Smooth muscle cell of trachea (primary cell): ENCODE results near the gene GMFB. TPM values are rescaled to one million over a fixed set of nuclear protein-coding genes. Genes with fewer than 3 reads are reported as not detected.

ENCODE experiments used
- total RNA-seq: library from RNA; depleted of rRNA; stranded (reverse); fragments of >200 nt; gene quantifications from 2 replicates; pipeline ENCODE4 v1.2.1, GENCODE V29; 2014

The GMFB gene
- total RNA-seq = 95.9 and 153 TPM in 2 replicates

GRCh38 chr14:54488646-54489317 is at the start of gene GMFB:
GMFB (minus strand) TSS chr14:54488980; CDS start chr14:54488927, 53 bp downstream.

GRCh38 chr14:54509546-54510501 is 21.0 kb upstream of the GMFB start, which contains the start of gene CGRRF1:
CGRRF1 (plus strand) TSS chr14:54509906; CDS start chr14:54509960, 54 bp downstream.

GRCh38 chr14:54440873-54441868 is 47.6 kb downstream of the GMFB start, which contains the start of gene CNIH1:
CNIH1 (minus strand) TSS chr14:54441374; CDS start chr14:54441327, 47 bp downstream.

Other genes with a start within 250 kb of the GMFB start
- 5.5 and 115 TPM in 2 replicates for gene CDKN3, start 92.0 kb downstream of the GMFB start, total RNA-seq
- gene CNIH1, start 47.6 kb downstream of the GMFB start, total RNA-seq = 135 and 148 TPM in 2 replicates
- gene CGRRF1, start 20.9 kb upstream of the GMFB start, total RNA-seq = 12.9 and 17.7 TPM in 2 replicates
- gene SAMD4A, start 78.1 kb upstream of the GMFB start, total RNA-seq = 31.7 and 45.2 TPM in 2 replicates